Measurements from ENCODE around the gene SPOCK2.

SPOCK2 gene

GRCh38 chr10:72068901-72069446 is 19.4 kb downstream of the SPOCK2 start:
- DNase-seq = no peak

GRCh38 chr10:72068126-72068765 is 20.1 kb downstream of the SPOCK2 start:
- no peak for DNase-seq

GRCh38 chr10:72067463-72068125 is 20.8 kb downstream of the SPOCK2 start:
- DNase-seq = no peak

GRCh38 chr10:72066318-72067284 is 21.8 kb downstream of the SPOCK2 start:
- no peak for DNase-seq

GRCh38 chr10:72065439-72066025 is 22.8 kb downstream of the SPOCK2 start:
- DNase-seq = no peak

- no peak for DNase-seq
Measured at GRCh38 chr10:72063703-72064391, 24.5 kb downstream of the SPOCK2 start.

GRCh38 chr10:72062832-72063702 is 25.3 kb downstream of the SPOCK2 start:
- no peak for DNase-seq

GRCh38 chr10:72062382-72062781 is 26.0 kb downstream of the SPOCK2 start:
- no peak for DNase-seq

- no peak for DNase-seq
Measured at GRCh38 chr10:72061930-72062329, 26.4 kb downstream of the SPOCK2 start.

- no peak for DNase-seq
Measured at GRCh38 chr10:72061491-72061890, 26.9 kb downstream of the SPOCK2 start.

GRCh38 chr10:72059843-72060822 is 28.2 kb downstream of the SPOCK2 start:
- DNase-seq = no peak

- DNase-seq = no peak
Measured at GRCh38 chr10:72058989-72059842, 29.1 kb downstream of the SPOCK2 start.

- no peak for DNase-seq
Measured at GRCh38 chr10:72058347-72058898, 29.9 kb downstream of the SPOCK2 start.

GRCh38 chr10:72056932-72057751 is 31.2 kb downstream of the SPOCK2 start:
- DNase-seq = no peak

- no peak for DNase-seq
Measured at GRCh38 chr10:72056113-72056512, 32.2 kb downstream of the SPOCK2 start.

GRCh38 chr10:72053690-72054089 is 34.7 kb downstream of the SPOCK2 start:
- DNase-seq = no peak

- no peak for DNase-seq
Measured at GRCh38 chr10:72050873-72051272, 37.5 kb downstream of the SPOCK2 start.

Measured in bone marrow (tissue), 2 donors.